ENCODE results near the gene CEP170B. TPM values are rescaled to one million over a fixed set of nuclear protein-coding genes. Genes with fewer than 3 reads are reported as not detected.

CEP170B gene
- total and polyA plus RNA-seq, 7 donors, result 2.0 to 15.7 (median 6.3) TPM

DNA sequence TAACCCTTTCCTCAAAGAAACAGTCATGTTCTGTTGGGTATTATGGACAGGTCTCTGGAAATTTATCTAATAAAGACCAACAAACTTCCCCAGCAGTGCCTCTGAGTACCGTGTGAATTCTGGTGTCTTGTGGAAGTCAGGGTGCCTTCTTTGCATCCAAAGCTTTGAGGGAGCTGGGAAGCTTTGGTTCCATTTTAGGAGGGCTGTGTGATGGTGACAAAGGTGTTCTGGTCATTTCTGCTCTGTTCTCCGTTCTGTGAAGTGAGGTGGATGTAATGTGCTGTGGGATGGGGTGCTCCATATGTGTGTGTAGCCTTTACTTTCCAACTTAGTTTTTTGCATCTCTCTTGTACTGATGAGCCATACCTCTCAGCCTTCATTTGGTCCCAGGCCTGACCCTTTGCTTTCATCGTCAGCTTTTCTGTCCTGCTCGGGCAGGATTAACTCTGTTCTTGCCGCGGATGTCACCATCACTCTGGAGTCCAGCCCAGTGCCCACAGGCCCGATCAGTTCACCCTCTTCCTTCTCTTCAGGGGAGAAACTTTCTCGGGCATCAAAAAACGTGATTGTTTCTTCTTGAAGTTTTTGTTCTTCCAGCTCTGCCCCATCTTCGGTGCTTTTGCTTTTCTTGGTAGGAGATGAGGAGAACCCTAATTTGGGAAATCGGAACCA lies 72.8 kb downstream of the CEP170B start:
- peaks cover 0 to 46% (median 6%) of the 10 kb centered on the region in 3 donors for H3K27me3 ChIP-seq (ENCODE audit: insufficient read depth in 3 of 3, low read length in 2 of 3)
- ATAC-seq, result no peak
- DNase-seq, result no peak

DNA sequence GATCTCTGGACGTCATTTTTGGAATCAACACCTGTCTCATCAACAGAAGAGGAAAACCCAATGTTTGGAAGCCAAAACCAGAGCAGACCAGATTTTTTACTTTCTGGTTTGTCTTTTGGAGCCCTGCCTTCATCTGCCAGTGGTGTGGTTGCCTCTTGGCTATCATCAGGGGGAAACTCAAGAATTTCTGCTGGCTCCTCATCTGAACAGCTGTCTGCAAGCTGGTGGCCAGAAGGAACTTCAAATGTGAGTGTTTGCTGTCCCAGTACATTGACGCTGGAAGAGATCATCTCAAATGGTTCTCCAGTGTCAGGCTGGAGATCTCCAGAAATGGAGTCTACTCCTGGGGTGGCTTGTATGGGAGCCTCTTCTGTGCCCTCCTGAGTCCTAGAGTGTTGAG lies 73.4 kb downstream of the CEP170B start:
- no peak for TF ChIP-seq CTCF (IDR thresholded peaks at IDR 0.05)
- DNase-seq (no peak), ATAC-seq (no peak)
- no peak overlapping the region for H3K4me3 ChIP-seq
- 25 to 41% (median 31%) methylated on average over 2 of the region's 2 CpGs for WGBS, 3 donors
- intact Hi-C loops (cut with DNase I), result no loop called here
- no peaks in the 10 kb centered on the region for H3K4me1 ChIP-seq
- H3K27me3 ChIP-seq (ENCODE audit: insufficient read depth in 3 of 3, low read length in 2 of 3), result peaks cover 0 to 40% (median 4%) of the 10 kb centered on the region in 3 donors
- H3K9me3 ChIP-seq, result no peaks in the 10 kb centered on the region
- H3K36me3 ChIP-seq (ENCODE audit: insufficient read depth in 1 of 2, low read depth in 1 of 2), result no peaks in the 10 kb centered on the region
- no peak overlapping the region for H3K27ac ChIP-seq

More for the DNA sequence above, 72.8 kb downstream of the CEP170B start:
- no peak overlapping the region for H3K4me3 ChIP-seq
- no peaks in the 10 kb centered on the region for H3K36me3 ChIP-seq (ENCODE audit: insufficient read depth in 1 of 2, low read depth in 1 of 2)
- 49 to 58% (median 53%) methylated on average over 11 of the region's 11 CpGs for WGBS, 3 donors
- no peak overlapping the region for H3K27ac ChIP-seq
- intact Hi-C loops (cut with DNase I), result no loop called here
- no peaks in the 10 kb centered on the region for H3K9me3 ChIP-seq
- H3K4me1 ChIP-seq, result no peaks in the 10 kb centered on the region
- TF ChIP-seq CTCF (IDR thresholded peaks at IDR 0.05), result no peak

GRCh38 chr14:104938960-104939359 lies 73.9 kb downstream of the CEP170B start:
- no peak overlapping the region for H3K27ac ChIP-seq
- intact Hi-C loops (cut with DNase I), result no loop called here
- no peaks in the 10 kb centered on the region for H3K4me1 ChIP-seq
- no peak for TF ChIP-seq CTCF (IDR thresholded peaks at IDR 0.05)
- peaks cover 0 to 40% (median 4%) of the 10 kb centered on the region in 3 donors for H3K27me3 ChIP-seq (ENCODE audit: insufficient read depth in 3 of 3, low read length in 2 of 3)
- no peak overlapping the region for H3K4me3 ChIP-seq
- DNase-seq, result no peak
- H3K36me3 ChIP-seq (ENCODE audit: insufficient read depth in 1 of 2, low read depth in 1 of 2), result no peaks in the 10 kb centered on the region
- 74 to 81% (median 78%) methylated on average over 1 of the region's 1 CpG for WGBS, 3 donors
- H3K9me3 ChIP-seq, result no peaks in the 10 kb centered on the region
- no peak for ATAC-seq

GRCh38 chr14:104939666-104940410 lies 74.8 kb downstream of the CEP170B start:
- no peak overlapping the region for H3K27ac ChIP-seq
- H3K36me3 ChIP-seq (ENCODE audit: insufficient read depth in 1 of 2, low read depth in 1 of 2), result no peaks in the 10 kb centered on the region
- no peak for TF ChIP-seq CTCF (IDR thresholded peaks at IDR 0.05)
- no peaks in the 10 kb centered on the region for H3K9me3 ChIP-seq
- H3K4me1 ChIP-seq, result no peaks in the 10 kb centered on the region
- ATAC-seq (no peak), DNase-seq (no peak)
- no peak overlapping the region for H3K4me3 ChIP-seq
- WGBS, 3 donors, result 56 to 64% (median 59%) methylated on average over 11 of the region's 11 CpGs
- peaks cover 0 to 32% (median 4%) of the 10 kb centered on the region in 3 donors for H3K27me3 ChIP-seq (ENCODE audit: insufficient read depth in 3 of 3, low read length in 2 of 3)
- intact Hi-C loops (cut with DNase I), result no loop called here

Measured in psoas muscle (tissue), 8 donors.